ENCODE results near the gene PDGFB.

PDGFB gene

DNA sequence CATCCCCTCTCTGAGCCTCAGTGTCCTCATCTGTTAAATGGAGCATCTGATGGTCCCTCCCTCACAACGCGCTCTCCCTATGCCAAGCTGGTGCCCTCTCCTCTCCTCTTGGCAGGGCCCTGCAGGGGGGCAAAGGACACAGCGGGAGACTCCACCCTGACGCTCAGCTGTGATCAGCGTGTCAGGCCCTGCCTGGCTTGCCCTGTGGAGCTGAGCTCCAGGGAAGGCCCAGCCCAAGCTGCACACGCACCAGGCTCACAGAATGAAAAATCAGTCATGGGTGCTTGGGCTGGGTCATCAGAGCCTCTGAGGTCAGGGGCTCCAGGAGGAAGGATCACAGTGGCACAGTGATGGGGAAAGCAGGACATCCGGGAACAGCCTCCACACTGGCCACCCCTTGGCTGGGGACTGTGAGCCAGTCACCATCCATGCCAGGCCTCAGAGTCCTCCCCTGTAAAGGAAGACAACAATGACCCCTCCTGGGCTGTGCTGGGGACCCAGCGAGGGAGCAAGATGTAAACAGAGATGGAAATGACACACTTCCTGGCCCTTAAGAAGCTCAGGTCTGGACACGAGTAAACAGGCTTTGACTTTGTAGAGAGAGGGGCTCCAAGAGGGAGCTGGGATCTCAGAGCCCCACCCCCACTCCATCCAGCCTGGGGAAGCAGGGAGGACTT is 38.0 kb upstream of the PDGFB start:
- Histone ChIP-seq H3K27me3 (ENCODE audit: insufficient read depth, poor library complexity, severe bottlenecking) (peaks cover 2% of the 10 kb centered on the region), H3K27ac (replicated peaks) (no peak overlapping the region), H3K4me3 (replicated peaks; ENCODE audit: insufficient read depth, low read length) (no peak overlapping the region)
- TF ChIP-seq SPI1 (IDR thresholded peaks at IDR 0.05; ENCODE audit: borderline replicate concordance, low read depth) = no peak
- TF ChIP-seq GABPA (IDR thresholded peaks at IDR 0.05; ENCODE audit: low read depth) = no peak
- TF ChIP-seq, protein P1, sequence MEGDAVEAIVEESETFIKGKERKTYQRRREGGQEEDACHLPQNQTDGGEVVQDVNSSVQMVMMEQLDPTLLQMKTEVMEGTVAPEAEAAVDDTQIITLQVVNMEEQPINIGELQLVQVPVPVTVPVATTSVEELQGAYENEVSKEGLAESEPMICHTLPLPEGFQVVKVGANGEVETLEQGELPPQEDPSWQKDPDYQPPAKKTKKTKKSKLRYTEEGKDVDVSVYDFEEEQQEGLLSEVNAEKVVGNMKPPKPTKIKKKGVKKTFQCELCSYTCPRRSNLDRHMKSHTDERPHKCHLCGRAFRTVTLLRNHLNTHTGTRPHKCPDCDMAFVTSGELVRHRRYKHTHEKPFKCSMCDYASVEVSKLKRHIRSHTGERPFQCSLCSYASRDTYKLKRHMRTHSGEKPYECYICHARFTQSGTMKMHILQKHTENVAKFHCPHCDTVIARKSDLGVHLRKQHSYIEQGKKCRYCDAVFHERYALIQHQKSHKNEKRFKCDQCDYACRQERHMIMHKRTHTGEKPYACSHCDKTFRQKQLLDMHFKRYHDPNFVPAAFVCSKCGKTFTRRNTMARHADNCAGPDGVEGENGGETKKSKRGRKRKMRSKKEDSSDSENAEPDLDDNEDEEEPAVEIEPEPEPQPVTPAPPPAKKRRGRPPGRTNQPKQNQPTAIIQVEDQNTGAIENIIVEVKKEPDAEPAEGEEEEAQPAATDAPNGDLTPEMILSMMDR (IDR thresholded peaks at IDR 0.05; ENCODE audit: insufficient read depth, low read length) = no peak
- TF ChIP-seq, protein P2, sequence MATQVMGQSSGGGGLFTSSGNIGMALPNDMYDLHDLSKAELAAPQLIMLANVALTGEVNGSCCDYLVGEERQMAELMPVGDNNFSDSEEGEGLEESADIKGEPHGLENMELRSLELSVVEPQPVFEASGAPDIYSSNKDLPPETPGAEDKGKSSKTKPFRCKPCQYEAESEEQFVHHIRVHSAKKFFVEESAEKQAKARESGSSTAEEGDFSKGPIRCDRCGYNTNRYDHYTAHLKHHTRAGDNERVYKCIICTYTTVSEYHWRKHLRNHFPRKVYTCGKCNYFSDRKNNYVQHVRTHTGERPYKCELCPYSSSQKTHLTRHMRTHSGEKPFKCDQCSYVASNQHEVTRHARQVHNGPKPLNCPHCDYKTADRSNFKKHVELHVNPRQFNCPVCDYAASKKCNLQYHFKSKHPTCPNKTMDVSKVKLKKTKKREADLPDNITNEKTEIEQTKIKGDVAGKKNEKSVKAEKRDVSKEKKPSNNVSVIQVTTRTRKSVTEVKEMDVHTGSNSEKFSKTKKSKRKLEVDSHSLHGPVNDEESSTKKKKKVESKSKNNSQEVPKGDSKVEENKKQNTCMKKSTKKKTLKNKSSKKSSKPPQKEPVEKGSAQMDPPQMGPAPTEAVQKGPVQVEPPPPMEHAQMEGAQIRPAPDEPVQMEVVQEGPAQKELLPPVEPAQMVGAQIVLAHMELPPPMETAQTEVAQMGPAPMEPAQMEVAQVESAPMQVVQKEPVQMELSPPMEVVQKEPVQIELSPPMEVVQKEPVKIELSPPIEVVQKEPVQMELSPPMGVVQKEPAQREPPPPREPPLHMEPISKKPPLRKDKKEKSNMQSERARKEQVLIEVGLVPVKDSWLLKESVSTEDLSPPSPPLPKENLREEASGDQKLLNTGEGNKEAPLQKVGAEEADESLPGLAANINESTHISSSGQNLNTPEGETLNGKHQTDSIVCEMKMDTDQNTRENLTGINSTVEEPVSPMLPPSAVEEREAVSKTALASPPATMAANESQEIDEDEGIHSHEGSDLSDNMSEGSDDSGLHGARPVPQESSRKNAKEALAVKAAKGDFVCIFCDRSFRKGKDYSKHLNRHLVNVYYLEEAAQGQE (IDR thresholded peaks at IDR 0.05; ENCODE audit: insufficient replicate concordance, low read depth) = no peak
- no peak for TF ChIP-seq POLR2AphosphoS5 (IDR thresholded peaks at IDR 0.05; ENCODE audit: low read depth)
- no peak for DNase-seq (ENCODE audit: low read depth in 1 of 2, low spot score in 1 of 2)

DNA sequence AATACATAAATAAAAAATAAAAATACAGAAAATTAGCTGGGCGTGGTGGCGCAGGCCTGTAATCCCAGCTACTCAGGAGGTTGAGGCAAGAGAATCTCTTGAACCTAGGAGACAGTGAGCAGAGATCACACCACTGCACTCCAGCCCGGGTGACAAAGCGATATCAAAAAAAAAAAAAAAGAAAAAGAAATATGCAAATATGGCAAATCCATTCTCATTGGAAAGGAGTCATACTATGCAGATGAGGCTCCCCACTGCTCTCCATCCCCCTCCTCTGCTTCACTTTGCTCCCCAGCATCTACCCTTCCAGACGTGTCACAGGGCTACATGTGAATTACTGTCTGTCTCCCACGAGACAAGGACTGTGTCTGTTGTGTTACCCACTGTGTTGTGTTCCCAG is 36.3 kb upstream of the PDGFB start:
- no peak overlapping the region for H3K27ac ChIP-seq (replicated peaks)
- peaks cover 2% of the 10 kb centered on the region for H3K27me3 ChIP-seq (ENCODE audit: insufficient read depth, poor library complexity, severe bottlenecking)
- no peak overlapping the region for H3K4me3 ChIP-seq (replicated peaks; ENCODE audit: insufficient read depth, low read length)
- DNase-seq (ENCODE audit: low read depth in 1 of 2, low spot score in 1 of 2) = no peak
- TF ChIP-seq SPI1 (IDR thresholded peaks at IDR 0.05; ENCODE audit: borderline replicate concordance, low read depth) (no peak), POLR2AphosphoS5 (IDR thresholded peaks at IDR 0.05; ENCODE audit: low read depth) (no peak), GABPA (IDR thresholded peaks at IDR 0.05; ENCODE audit: low read depth) (no peak)
- TF ChIP-seq, protein P2 (IDR thresholded peaks at IDR 0.05; ENCODE audit: insufficient replicate concordance, low read depth) = no peak
- TF ChIP-seq, protein P1 (IDR thresholded peaks at IDR 0.05; ENCODE audit: insufficient read depth, low read length) = no peak

DNA sequence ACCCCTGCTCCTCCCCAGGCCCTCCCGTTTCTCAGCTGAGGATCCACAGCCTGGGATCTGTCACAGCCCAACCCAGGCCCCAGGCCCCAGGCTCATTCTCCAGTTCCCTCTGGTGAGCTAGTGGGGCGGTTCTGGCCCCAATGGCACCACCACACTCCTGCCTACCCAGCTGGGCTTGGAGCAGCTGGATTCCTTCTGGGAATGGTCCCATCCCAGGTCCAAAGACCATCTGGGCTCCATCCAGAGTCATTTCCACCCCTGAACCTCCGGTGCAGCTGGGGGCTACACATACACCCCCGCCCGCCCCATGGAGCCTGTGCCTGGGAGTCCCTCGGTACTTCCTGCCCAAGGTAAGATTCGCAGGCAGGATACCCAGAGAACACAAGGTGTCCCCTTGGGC is 35.5 kb upstream of the PDGFB start:
- Histone ChIP-seq H3K27ac (replicated peaks) (no peak overlapping the region), H3K4me3 (replicated peaks; ENCODE audit: insufficient read depth, low read length) (no peak overlapping the region), H3K27me3 (ENCODE audit: insufficient read depth, poor library complexity, severe bottlenecking) (peaks cover 2% of the 10 kb centered on the region)
- no peak for DNase-seq (ENCODE audit: low read depth in 1 of 2, low spot score in 1 of 2)
- TF ChIP-seq GABPA (IDR thresholded peaks at IDR 0.05; ENCODE audit: low read depth) = no peak
- TF ChIP-seq, protein P2 (IDR thresholded peaks at IDR 0.05; ENCODE audit: insufficient replicate concordance, low read depth) = no peak
- no peak for TF ChIP-seq POLR2AphosphoS5 (IDR thresholded peaks at IDR 0.05; ENCODE audit: low read depth)
- TF ChIP-seq SPI1 (IDR thresholded peaks at IDR 0.05; ENCODE audit: borderline replicate concordance, low read depth) = no peak
- TF ChIP-seq, protein P1 (IDR thresholded peaks at IDR 0.05; ENCODE audit: insufficient read depth, low read length) = no peak

Data from HL-60 (cell line).